ENCODE measurements around the gene DOHH.

DNA sequence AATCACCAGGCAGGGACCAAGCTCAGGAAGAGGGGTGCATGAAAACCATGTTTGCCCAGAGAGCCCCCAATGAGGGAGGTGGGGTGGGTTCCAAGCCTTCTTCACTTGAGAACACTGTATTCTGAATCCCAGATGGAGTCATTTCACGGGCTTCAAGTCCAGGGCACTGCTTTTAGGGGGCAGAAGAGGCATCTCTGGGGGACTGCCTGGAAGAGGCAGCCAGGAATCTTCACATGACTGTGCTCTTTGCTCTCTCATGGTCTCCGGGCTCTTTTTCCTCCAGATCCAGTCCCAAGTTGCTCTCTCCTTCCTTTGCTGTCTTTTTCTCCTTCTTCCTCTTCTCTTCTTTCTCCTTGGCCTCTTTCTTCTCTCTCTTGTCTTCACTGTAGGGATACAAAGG is 25.9 kb downstream of the DOHH start:
- TF ChIP-seq, protein P1, sequence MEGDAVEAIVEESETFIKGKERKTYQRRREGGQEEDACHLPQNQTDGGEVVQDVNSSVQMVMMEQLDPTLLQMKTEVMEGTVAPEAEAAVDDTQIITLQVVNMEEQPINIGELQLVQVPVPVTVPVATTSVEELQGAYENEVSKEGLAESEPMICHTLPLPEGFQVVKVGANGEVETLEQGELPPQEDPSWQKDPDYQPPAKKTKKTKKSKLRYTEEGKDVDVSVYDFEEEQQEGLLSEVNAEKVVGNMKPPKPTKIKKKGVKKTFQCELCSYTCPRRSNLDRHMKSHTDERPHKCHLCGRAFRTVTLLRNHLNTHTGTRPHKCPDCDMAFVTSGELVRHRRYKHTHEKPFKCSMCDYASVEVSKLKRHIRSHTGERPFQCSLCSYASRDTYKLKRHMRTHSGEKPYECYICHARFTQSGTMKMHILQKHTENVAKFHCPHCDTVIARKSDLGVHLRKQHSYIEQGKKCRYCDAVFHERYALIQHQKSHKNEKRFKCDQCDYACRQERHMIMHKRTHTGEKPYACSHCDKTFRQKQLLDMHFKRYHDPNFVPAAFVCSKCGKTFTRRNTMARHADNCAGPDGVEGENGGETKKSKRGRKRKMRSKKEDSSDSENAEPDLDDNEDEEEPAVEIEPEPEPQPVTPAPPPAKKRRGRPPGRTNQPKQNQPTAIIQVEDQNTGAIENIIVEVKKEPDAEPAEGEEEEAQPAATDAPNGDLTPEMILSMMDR (IDR thresholded peaks at IDR 0.05): no peak
- TF ChIP-seq EP300 (IDR thresholded peaks at IDR 0.05): no peak
- TF ChIP-seq POLR2A (IDR thresholded peaks at IDR 0.05): no peak

Measured in sigmoid colon (tissue), 4 donors.